ENCODE results near the gene IGHMBP2.
A peak's percentile ranks its signal among the peaks of the same experiment; 100 is the strongest.

IGHMBP2 gene

GRCh38 chr11:68890490-68891231, 13.0 kb upstream of the IGHMBP2 start:
- no peak for ATAC-seq

- ATAC-seq: no peak
Measured at GRCh38 chr11:68891351-68891948, 12.2 kb upstream of the IGHMBP2 start.

GRCh38 chr11:68892576-68892975, 11.1 kb upstream of the IGHMBP2 start:
- no peak for ATAC-seq

- ATAC-seq: peak in 1 of 2 donors; percentile 24
Measured at GRCh38 chr11:68893282-68893681, 10.4 kb upstream of the IGHMBP2 start.

GRCh38 chr11:68896171-68896959, 7.3 kb upstream of the IGHMBP2 start:
- no peak for ATAC-seq

GRCh38 chr11:68897441-68897840, 6.2 kb upstream of the IGHMBP2 start:
- ATAC-seq: no peak

- no peak for ATAC-seq
Measured at GRCh38 chr11:68900835-68901381, 2.8 kb upstream of the IGHMBP2 start.

GRCh38 chr11:68904248-68904847, 657 bp downstream of the IGHMBP2 start:
- peak; percentile 2 to 7 for ATAC-seq

- no peak for ATAC-seq
Measured at GRCh38 chr11:68905421-68906360, 2.0 kb downstream of the IGHMBP2 start.

- no peak for ATAC-seq
Measured at GRCh38 chr11:68908273-68908672, 4.6 kb downstream of the IGHMBP2 start.

GRCh38 chr11:68910965-68911364, 7.3 kb downstream of the IGHMBP2 start:
- ATAC-seq: no peak

GRCh38 chr11:68911731-68912130, 8.0 kb downstream of the IGHMBP2 start:
- no peak for ATAC-seq

GRCh38 chr11:68912254-68912653, 8.6 kb downstream of the IGHMBP2 start:
- ATAC-seq: no peak

GRCh38 chr11:68913188-68913587, 9.5 kb downstream of the IGHMBP2 start:
- ATAC-seq: no peak

GRCh38 chr11:68914761-68915160, 11.1 kb downstream of the IGHMBP2 start:
- no peak for ATAC-seq

- no peak for ATAC-seq
Measured at GRCh38 chr11:68916439-68916838, 12.7 kb downstream of the IGHMBP2 start.

GRCh38 chr11:68923614-68924013, 19.9 kb downstream of the IGHMBP2 start:
- no peak for ATAC-seq

GRCh38 chr11:68924073-68924925, 20.6 kb downstream of the IGHMBP2 start:
- ATAC-seq: no peak

GRCh38 chr11:68925611-68926010, 21.9 kb downstream of the IGHMBP2 start:
- ATAC-seq: no peak

GRCh38 chr11:68927280-68928135, 23.8 kb downstream of the IGHMBP2 start:
- no peak for ATAC-seq

All from activated CD4-positive, CD25-positive, alpha-beta regulatory T cell treated with anti-CD3 and anti-CD28 coated beads, Interleukin-2, amount 50 U/mL, for 24 hours (primary cell).